Calu3 (cell line): ENCODE results near the gene C1orf185. TPM values are rescaled to one million over a fixed set of nuclear protein-coding genes. Genes with fewer than 3 reads are reported as not detected.
A peak's percentile ranks its signal among the peaks of the same experiment; 100 is the strongest.

Experiments
- Bru-seq: library from RNA; stranded (reverse); fragments of 400-500 nt; gene quantifications from one replicate; lab custom pipeline; 2021; lab: Mats Ljungman, UMichigan
- BruChase-seq, 2 experiments: library from RNA; stranded (reverse); fragments of 400-500 nt; gene quantifications; one replicate each; lab custom pipeline; 2021; lab: Mats Ljungman, UMichigan
- BruUV-seq: library from RNA; stranded (reverse); fragments of 400-500 nt; replicated peaks from 2 replicates; lab custom pipeline; 2021; lab: Mats Ljungman, UMichigan
- CTCF ChIA-PET: fragments of 300-600 bp; sonication (Branson Sonifier 250); formaldehyde crosslinking; loops from one replicate; lab custom pipeline; 2022; ENCODE audit warnings: antibody characterized with exemption; lab: Charles Lee
- DNase-seq: peaks from one replicate; pipeline ENCODE4 v3.0.0; 2022
- H3K27ac Mint-ChIP-seq: one replicate; pipeline ENCODE4 v1.8.0; 2022; ENCODE audit warnings: mixed read lengths; ENCODE audit not compliant: unreplicated experiment
- H3K27me3 Mint-ChIP-seq: one replicate; pipeline ENCODE4 v1.8.0; 2022; ENCODE audit warnings: mixed read lengths; ENCODE audit not compliant: unreplicated experiment
- H3K36me3 Mint-ChIP-seq: one replicate; pipeline ENCODE4 v1.8.0; 2022; ENCODE audit warnings: mild to moderate bottlenecking, moderate library complexity, mixed read lengths; ENCODE audit not compliant: insufficient read depth, unreplicated experiment
- H3K4me1 Mint-ChIP-seq: one replicate; pipeline ENCODE4 v1.8.0; 2022; ENCODE audit warnings: mild to moderate bottlenecking, low read depth, mixed read lengths; ENCODE audit not compliant: unreplicated experiment
- H3K4me3 Mint-ChIP-seq: one replicate; pipeline ENCODE4 v1.8.0; 2022; ENCODE audit warnings: mild to moderate bottlenecking, low read depth, moderate library complexity, mixed read lengths; ENCODE audit not compliant: unreplicated experiment
- H3K9me3 Mint-ChIP-seq: one replicate; pipeline ENCODE4 v1.8.0; 2022; ENCODE audit warnings: low read depth, mixed read lengths; ENCODE audit not compliant: unreplicated experiment
- CTCF ChIP-seq: fragments of 200-600 bp; IDR thresholded peaks from one replicate; pipeline ENCODE4 v1.8.0; 2022; ENCODE audit warnings: antibody characterized with exemption; ENCODE audit not compliant: unreplicated experiment
- intact Hi-C: fragments of 100-400 bp; cut with micrococcal nuclease; formaldehyde crosslinking; loops from one replicate; pipeline ENCODE4 v1.10.0; 2022; ENCODE audit not compliant: unreplicated experiment
- long read RNA-seq: library from polyadenylated mRNA; stranded (forward); transcript quantifications from one replicate; pipeline ENCODE4 v2.0.0, GENCODE V29; 2022
- total RNA-seq: library from RNA; stranded (reverse); gene quantifications from 2 replicates; pipeline ENCODE4 v1.2.3, GENCODE V29; 2022

C1orf185 gene
- not detected in 2 replicates for total RNA-seq
- percentile 10 among the genes with signal in this experiment for Bru-seq, nascent RNA
- percentile 12 among the genes with signal in this experiment for BruChase-seq, experiment 1, labeled RNA remaining after a 6-hour chase
- BruChase-seq, experiment 2, labeled RNA remaining after a 2-hour chase, result percentile 14 among the genes with signal in this experiment
- long read RNA-seq, result 0 reads

GRCh38 chr1:51101976-51102375, at the start of gene C1orf185:
Gene C1orf185 (plus strand): TSS chr1:51102228. CDS start chr1:51102234, 6 bp downstream.
- TF ChIP-seq CTCF, result no peak
- Mint-ChIP-seq H3K27me3 (no peaks in the 10 kb centered on the region), H3K4me1 (no peaks in the 10 kb centered on the region), H3K27ac (no peak within 1 kb of the TSS), H3K9me3 (no peaks in the 10 kb centered on the region), H3K4me3 (no peak within 1 kb of the TSS), H3K36me3 (no peaks in the 10 kb centered on the region)
- intact Hi-C loops, result no loop called here
- no TSS peak for BruUV-seq
- CTCF ChIA-PET, result no interaction called here
- DNase-seq, result no peak

- Mint-ChIP-seq H3K36me3 (no peaks in the 10 kb centered on the region), H3K9me3 (peaks cover 7% of the 10 kb centered on the region), H3K27me3 (no peaks in the 10 kb centered on the region), H3K4me1 (peaks cover 32% of the 10 kb centered on the region), H3K27ac (no peak overlapping the region), H3K4me3 (no peak overlapping the region)
- CTCF ChIA-PET, result interaction anchor here (1.6 kb wide), 1 partner anchor 438 kb away, joined by 4 read pairs; no protein-coding TSS in a partner anchor
- TF ChIP-seq CTCF, result peak; percentile 54
- peak; percentile 19 for DNase-seq
- intact Hi-C loops, result loop anchor here (5.0 to 10.0 kb wide), 2 partner anchors 187 to 694 kb away; no protein-coding TSS in a partner anchor
- no TSS peak for BruUV-seq
These were observed 43.2 kb upstream of the C1orf185 start for GRCh38 chr1:51058858-51059257.

GRCh38 chr1:51061231-51061918, 40.7 kb upstream of the C1orf185 start:
- peaks cover 7% of the 10 kb centered on the region for H3K9me3 Mint-ChIP-seq
- intact Hi-C loops, result loop anchor here (5.0 kb wide), 1 partner anchor 126 kb away; no protein-coding TSS in a partner anchor
- no TSS peak for BruUV-seq
- DNase-seq, result no peak
- no peak overlapping the region for H3K4me3 Mint-ChIP-seq
- H3K27ac Mint-ChIP-seq, result no peak overlapping the region
- no peaks in the 10 kb centered on the region for H3K27me3 Mint-ChIP-seq
- no peaks in the 10 kb centered on the region for H3K36me3 Mint-ChIP-seq
- TF ChIP-seq CTCF, result no peak
- CTCF ChIA-PET, result no interaction called here
- H3K4me1 Mint-ChIP-seq, result peaks cover 32% of the 10 kb centered on the region

GRCh38 chr1:51063121-51063520, 38.9 kb upstream of the C1orf185 start:
- H3K36me3 Mint-ChIP-seq, result no peaks in the 10 kb centered on the region
- no peak overlapping the region for H3K4me3 Mint-ChIP-seq
- intact Hi-C loops, result loop anchor here (5.0 kb wide), 1 partner anchor 124 kb away; no protein-coding TSS in a partner anchor
- peaks cover 32% of the 10 kb centered on the region for H3K4me1 Mint-ChIP-seq
- no peak for TF ChIP-seq CTCF
- peak overlapping the region; percentile 43 for H3K27ac Mint-ChIP-seq
- DNase-seq, result peak; percentile 36
- H3K27me3 Mint-ChIP-seq, result no peaks in the 10 kb centered on the region
- no TSS peak for BruUV-seq
- H3K9me3 Mint-ChIP-seq, result peaks cover 5% of the 10 kb centered on the region
- CTCF ChIA-PET, result interaction anchor here (1.0 to 1.8 kb wide), 2 partner anchors 190 to 442 kb away, joined by 3 to 6 read pairs; no protein-coding TSS in a partner anchor
